ELR (cell line): ENCODE data around the gene CACNA2D1.

ENCODE experiments used
- DNase-seq: peaks from one replicate; pipeline ENCODE4 v3.0.0-alpha.2; 2015; ENCODE audit warnings: low read depth

Gene CACNA2D1

GRCh38 chr7:82106201-82106600 is 337.4 kb downstream of the CACNA2D1 start:
- DNase-seq = no peak

GRCh38 chr7:82105463-82105862 is 338.1 kb downstream of the CACNA2D1 start:
- DNase-seq = peak; percentile 93

- DNase-seq = no peak
Measured at GRCh38 chr7:82098414-82098813, 345.2 kb downstream of the CACNA2D1 start.

GRCh38 chr7:82091126-82091684 is 352.4 kb downstream of the CACNA2D1 start:
- DNase-seq = no peak

GRCh38 chr7:82087099-82087498 is 356.5 kb downstream of the CACNA2D1 start:
- DNase-seq = no peak

GRCh38 chr7:82085116-82085515 is 358.5 kb downstream of the CACNA2D1 start:
- no peak for DNase-seq

- no peak for DNase-seq
Measured at GRCh38 chr7:82081644-82082224, 361.8 kb downstream of the CACNA2D1 start.

- DNase-seq = no peak
Measured at GRCh38 chr7:82080254-82080927, 363.2 kb downstream of the CACNA2D1 start.

- no peak for DNase-seq
Measured at GRCh38 chr7:82079527-82079926, 364.1 kb downstream of the CACNA2D1 start.

- DNase-seq = no peak
Measured at GRCh38 chr7:82078807-82079206, 364.8 kb downstream of the CACNA2D1 start.

- no peak for DNase-seq
Measured at GRCh38 chr7:82071468-82071867, 372.1 kb downstream of the CACNA2D1 start.

- DNase-seq = no peak
Measured at GRCh38 chr7:82067628-82068264, 375.8 kb downstream of the CACNA2D1 start.

- DNase-seq = no peak
Measured at GRCh38 chr7:82057476-82057875, 386.1 kb downstream of the CACNA2D1 start.

- no peak for DNase-seq
Measured at GRCh38 chr7:82056282-82056681, 387.3 kb downstream of the CACNA2D1 start.

- DNase-seq = no peak
Measured at GRCh38 chr7:82054544-82054943, 389.0 kb downstream of the CACNA2D1 start.

GRCh38 chr7:82053453-82054032 is 390.0 kb downstream of the CACNA2D1 start:
- peak; percentile 15 for DNase-seq

GRCh38 chr7:82051601-82052000 is 392.0 kb downstream of the CACNA2D1 start:
- DNase-seq = no peak

- DNase-seq = peak; percentile 73
Measured at GRCh38 chr7:82050792-82051191, 392.8 kb downstream of the CACNA2D1 start.

- peak; percentile 85 for DNase-seq
Measured at GRCh38 chr7:82049891-82050533, 393.6 kb downstream of the CACNA2D1 start.

- DNase-seq = peak; percentile 6
Measured at GRCh38 chr7:82049442-82049841, 394.1 kb downstream of the CACNA2D1 start.

- DNase-seq = peak; percentile 57
Measured at GRCh38 chr7:82044497-82045080, 399.0 kb downstream of the CACNA2D1 start.

- no peak for DNase-seq
Measured at GRCh38 chr7:82039621-82040020, 404.0 kb downstream of the CACNA2D1 start.
